Measurements from ENCODE around the gene SLFN12L.

Gene SLFN12L

DNA sequence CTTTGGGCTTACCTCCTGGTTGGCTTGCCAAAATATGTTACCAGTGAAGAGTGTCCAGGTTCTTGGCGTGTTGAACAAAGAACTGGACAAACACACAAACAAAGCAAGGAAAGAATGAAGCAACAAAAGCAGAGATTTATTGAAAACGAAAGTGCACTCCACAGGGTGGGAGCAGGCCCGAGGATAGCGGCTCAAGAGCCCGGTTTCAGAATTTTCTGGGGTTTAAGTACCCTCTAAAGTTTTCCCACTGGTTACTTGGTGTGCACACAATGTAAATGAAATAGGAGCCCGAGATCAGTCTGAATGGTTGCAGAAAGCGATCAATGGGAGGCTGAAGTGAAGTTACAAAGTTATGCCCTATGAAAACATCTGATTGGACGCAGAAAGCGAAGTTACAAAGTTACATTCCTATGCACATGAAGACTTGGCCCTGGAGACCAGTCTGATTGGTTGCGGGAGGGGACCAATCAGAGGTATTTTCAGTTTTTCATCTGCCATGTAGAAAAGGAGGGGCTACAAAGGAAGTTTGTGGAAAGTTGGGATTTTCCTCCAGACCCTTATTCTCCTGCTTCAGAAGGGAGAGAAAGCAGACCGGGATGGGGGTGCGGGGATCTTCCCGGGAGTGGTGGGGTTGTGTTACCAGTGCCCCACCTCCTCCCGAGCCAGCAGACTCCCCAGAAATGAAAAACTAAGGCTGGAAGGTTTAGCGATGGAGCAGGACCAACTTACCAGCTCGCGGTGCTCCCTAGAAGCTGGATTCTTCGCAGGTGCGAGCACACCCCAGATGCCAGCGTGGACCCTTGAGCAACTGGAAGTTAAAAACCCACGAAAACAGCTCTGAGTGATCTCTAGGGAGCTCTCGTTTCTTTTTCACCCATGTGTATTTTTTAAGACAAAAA is 105.1 kb downstream of the SLFN12L start, which contains the start of gene SLFN12:
Gene SLFN12 (minus strand): TSS at position 325 of the 899 bp plus-strand sequence. CDS start 9,472 bp downstream, outside the sequence.
- DNase-seq (ENCODE audit: low read depth, low spot score): peak; percentile 91

DNA sequence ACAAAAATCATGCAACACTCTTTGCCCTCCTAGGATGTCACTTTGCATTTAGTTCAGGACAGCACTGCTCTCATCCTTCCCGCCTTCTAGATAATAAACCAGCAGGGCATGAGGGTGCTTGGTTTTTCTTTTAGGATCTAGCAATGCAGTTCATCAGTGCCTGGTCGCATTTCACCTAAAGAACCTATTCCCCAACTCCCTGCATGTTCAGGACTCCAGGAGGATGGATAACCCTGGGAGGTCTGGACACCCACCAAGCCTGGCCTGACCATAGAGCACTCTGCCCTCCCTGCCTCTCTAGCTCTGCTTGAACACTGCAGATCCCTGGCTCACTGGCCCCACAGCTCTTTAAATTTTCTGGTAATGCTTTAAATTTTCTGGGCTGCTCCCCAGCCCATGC is 107.8 kb downstream of the SLFN12L start:
- DNase-seq (ENCODE audit: low read depth, low spot score): no peak

DNA sequence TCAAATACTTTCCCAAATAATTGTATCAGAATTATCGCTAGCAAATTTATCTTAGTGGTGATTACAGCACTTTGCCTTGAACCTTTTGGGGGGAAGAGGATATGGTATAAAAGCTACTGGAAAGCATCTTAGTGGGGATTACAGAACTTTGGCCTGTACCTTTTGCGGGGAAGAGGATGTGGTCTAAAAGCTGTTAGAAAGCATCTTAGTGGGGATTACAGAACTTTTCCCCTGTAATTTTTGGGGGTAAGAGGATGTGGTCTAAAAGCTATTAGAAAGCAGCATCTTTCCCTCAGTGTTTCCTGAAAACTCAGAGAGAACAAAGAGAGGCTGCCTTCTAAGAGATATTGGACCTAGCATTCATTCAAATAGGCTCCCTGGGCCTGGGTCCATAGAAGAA is 109.2 kb downstream of the SLFN12L start:
- no peak for DNase-seq (ENCODE audit: low read depth, low spot score)

DNA sequence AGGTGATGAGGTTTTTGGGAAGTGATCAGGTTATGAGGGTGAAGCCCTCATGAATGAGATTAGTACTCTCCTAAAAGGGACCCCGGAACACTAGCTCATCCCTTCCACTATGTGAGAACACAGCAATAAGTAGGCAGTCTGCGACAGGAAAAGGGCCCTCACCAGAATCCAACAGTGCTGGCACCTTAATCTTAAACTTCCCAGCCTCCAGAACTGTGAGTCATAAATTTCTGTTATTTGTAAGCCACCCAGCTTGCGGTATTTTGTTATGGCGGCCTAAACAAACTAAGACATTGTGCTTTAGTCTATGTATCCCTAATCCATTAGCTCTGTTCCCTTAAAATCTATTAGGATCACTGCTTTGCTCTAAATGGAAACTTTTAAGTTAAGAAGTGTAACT is 113.7 kb downstream of the SLFN12L start:
- no peak for DNase-seq (ENCODE audit: low read depth, low spot score)
